CD14-positive monocyte (primary cell): ENCODE data around the gene RTCB. TPM values are rescaled to one million over a fixed set of nuclear protein-coding genes. Genes with fewer than 3 reads are reported as not detected.

Experiments
- DNase-seq, 3 donors: peaks; one replicate each; pipeline ENCODE4 v3.0.0-alpha.2; 2011 to 2022
- H2AFZ ChIP-seq: 2 replicates; pipeline ENCODE4 v1.6.0; 2012; ENCODE audit warnings: mild to moderate bottlenecking, low read depth, low read length, inconsistent platforms; ENCODE audit not compliant: insufficient read depth, poor library complexity, severe bottlenecking
- H3K27ac ChIP-seq, 2 donors: 1 replicate in 1 of 2; 2 replicates in 1 of 2; pipeline ENCODE4 v1.5.1; 2012 to 2013; ENCODE audit warnings: low read length in 2 of 2, control low read depth in 1 of 2, inconsistent platforms in 1 of 2, low read depth in 1 of 2, mild to moderate bottlenecking in 1 of 2
- H3K27me3 ChIP-seq, 2 donors: one replicate each; pipeline versions ENCODE4 v1.6.0 to v1.6.1; 2011 to 2013; ENCODE audit warnings: low read length in 2 of 2; ENCODE audit not compliant: control insufficient read depth in 2 of 2, insufficient read depth in 2 of 2
- H3K36me3 ChIP-seq, 2 donors: replicated peaks in 1 of 2; 1 replicate in 1 of 2; 2 replicates in 1 of 2; pipeline versions ENCODE4 v1.5.1 to v1.6.1; 2012 to 2013; ENCODE audit warnings: low read length in 2 of 2, control low read depth in 1 of 2, inconsistent platforms in 1 of 2, mild to moderate bottlenecking in 1 of 2; ENCODE audit not compliant: insufficient read depth in 2 of 2, control insufficient read depth in 1 of 2
- H3K4me1 ChIP-seq, 2 donors: 1 replicate in 1 of 2; 2 replicates in 1 of 2; pipeline versions ENCODE4 v1.5.1 to v1.6.1; 2012 to 2013; ENCODE audit warnings: low read length in 2 of 2, control low read depth in 1 of 2, inconsistent platforms in 1 of 2, mild to moderate bottlenecking in 1 of 2, moderate library complexity in 1 of 2; ENCODE audit not compliant: insufficient read depth in 2 of 2, control insufficient read depth in 1 of 2
- H3K4me2 ChIP-seq: replicated peaks from 2 replicates; pipeline ENCODE3; 2012; ENCODE audit warnings: low read length, moderate library complexity, mild to moderate bottlenecking; ENCODE audit not compliant: poor library complexity, severe bottlenecking; ENCODE audit errors: extremely low read depth
- H3K4me3 ChIP-seq, 3 experiments: fragments of 200-600 bp in 1 of 3; sonication (generic) in 1 of 3; replicated peaks in 1 of 3; 1 replicate in 2 of 3; 2 replicates in 1 of 3; pipeline ENCODE4 v1.5.1; 2011 to 2013; ENCODE audit warnings: low read length in 3 of 3, mild to moderate bottlenecking in 3 of 3, control low read depth in 2 of 3, low read depth in 2 of 3, inconsistent platforms in 1 of 3, moderate library complexity in 1 of 3
- H3K79me2 ChIP-seq: 2 replicates; pipeline ENCODE4 v1.6.0; 2012; ENCODE audit warnings: mild to moderate bottlenecking, control low read depth, inconsistent platforms, low read length, moderate library complexity; ENCODE audit not compliant: insufficient read depth
- H3K9ac ChIP-seq: 2 replicates; pipeline ENCODE4 v1.6.0; 2017; ENCODE audit warnings: low read length, mild to moderate bottlenecking; ENCODE audit not compliant: insufficient read depth, poor library complexity, severe bottlenecking
- H3K9me3 ChIP-seq, 2 donors: replicated peaks in 1 of 2; 1 replicate in 1 of 2; 2 replicates in 1 of 2; pipeline versions ENCODE4 v1.5.1 to v1.6.1; 2012 to 2013; ENCODE audit warnings: low read length in 2 of 2, control low read depth in 1 of 2; ENCODE audit not compliant: control insufficient read depth in 1 of 2, insufficient read depth in 1 of 2
- H4K20me1 ChIP-seq: 2 replicates; pipeline ENCODE4 v1.6.0; 2012; ENCODE audit warnings: mild to moderate bottlenecking, low read length, control low read depth, moderate library complexity; ENCODE audit not compliant: insufficient read depth
- H3K27ac Mint-ChIP-seq, 7 donors: one replicate each; pipeline ENCODE4 v1.8.0; 2020; ENCODE audit warnings: mild to moderate bottlenecking in 7 of 7, mixed read lengths in 7 of 7, moderate library complexity in 6 of 7, inconsistent platforms in 2 of 7
- H3K27me3 Mint-ChIP-seq, 3 donors: one replicate each; pipeline ENCODE4 v1.8.0; 2021 to 2022; ENCODE audit warnings: low read depth in 3 of 3, mild to moderate bottlenecking in 3 of 3, mixed read lengths in 3 of 3, moderate library complexity in 3 of 3, inconsistent platforms in 1 of 3
- H3K36me3 Mint-ChIP-seq, 2 donors: one replicate each; pipeline ENCODE4 v1.8.0; 2020; ENCODE audit warnings: mixed read lengths in 2 of 2, inconsistent platforms in 1 of 2, mild to moderate bottlenecking in 1 of 2
- H3K4me1 Mint-ChIP-seq: one replicate; pipeline ENCODE4 v1.8.0; 2020; ENCODE audit warnings: mild to moderate bottlenecking, mixed read lengths
- H3K4me3 Mint-ChIP-seq, 2 donors: one replicate each; pipeline ENCODE4 v1.8.0; 2020; ENCODE audit warnings: mild to moderate bottlenecking in 2 of 2, mixed read lengths in 2 of 2, moderate library complexity in 1 of 2
- H3K9me3 Mint-ChIP-seq, 7 donors: one replicate each; pipeline ENCODE4 v1.8.0; 2020 to 2022; ENCODE audit warnings: mixed read lengths in 7 of 7, mild to moderate bottlenecking in 6 of 7, moderate library complexity in 6 of 7, inconsistent platforms in 2 of 7
- CTCF ChIP-seq: fragments of 200-600 bp; IDR thresholded peaks from one replicate; pipeline ENCODE4 v1.8.0; 2022; ENCODE audit warnings: antibody characterized with exemption, mild to moderate bottlenecking
- WGBS: methylation state at CpG from one replicate; pipeline ENCODE4 v1.1.5; 2013; ENCODE audit warnings: missing lambda C conversion rate; ENCODE audit not compliant: insufficient coverage; 5-methylcytosine and 5-hydroxymethylcytosine counted together
- intact Hi-C, 2 donors: fragments of 100-400 bp; cut with micrococcal nuclease; formaldehyde crosslinking; loops; one replicate each; pipeline versions ENCODE4 v1.15.0 to v1.15.1; 2023
- polyA plus RNA-seq, 3 donors: library from polyadenylated mRNA; depleted of rRNA in 1 of 3; unstranded in 2 of 3; stranded (reverse) in 1 of 3; fragments of 300-500 nt in 2 of 3; fragments of >200 nt in 1 of 3; fragmentation: Illumina TruSeq in 2 of 3; gene quantifications; 1 replicate in 2 of 3; 2 replicates in 1 of 3; pipeline ENCODE4 v1.2.3, GENCODE V29; 2012 to 2021

The RTCB gene
- polyA plus RNA-seq, 3 donors = 41.5 to 106 (median 104) TPM

- Mint-ChIP-seq H3K27ac (peak overlapping the region; percentile 86 to 93 (median 89)), H3K4me3 (peak overlapping the region; percentile 96 to 97), H3K4me1 (peaks cover 42% of the 10 kb centered on the region), H3K27me3 (peaks cover 0 to 5% (median 0%) of the 10 kb centered on the region in 3 donors), H3K9me3 (no peaks in the 10 kb centered on the region), H3K36me3 (peaks cover 16 to 17% of the 10 kb centered on the region in 2 donors)
- Histone ChIP-seq H4K20me1 (peaks cover 12% of the 10 kb centered on the region), H3K36me3 (peaks cover 2 to 22% of the 10 kb centered on the region in 2 donors), H2AFZ (peak overlapping the region; percentile 94), H3K27ac (peak overlapping the region; percentile 63 to 93), H3K4me1 (peaks cover 37 to 48% of the 10 kb centered on the region in 2 donors), H3K4me3 (peak overlapping the region; percentile 82 to 98 (median 93)), H3K9ac (peak overlapping the region; percentile 93), H3K9me3 (no peaks in the 10 kb centered on the region), H3K79me2 (peaks cover 43% of the 10 kb centered on the region), H3K27me3 (no peaks in the 10 kb centered on the region), H3K4me2 (peak overlapping the region; percentile 97)
- intact Hi-C loops = loop anchor here (2.0 to 10.0 kb wide), 2 partner anchors 63 kb away; partner anchors contain the start of gene FBXO7 (in 2 of the 2)
- 3% methylated on average over 6 of the region's 12 CpGs for WGBS
- TF ChIP-seq CTCF = no peak
- peak in 2 of 3 donors; percentile 21 to 67 for DNase-seq
Observed at GRCh38 chr22:32411402-32411801, 645 bp downstream of the RTCB start.

GRCh38 chr22:32410459-32410858 lies 1.6 kb downstream of the RTCB start:
- no peak for TF ChIP-seq CTCF
- no peak for DNase-seq
- peaks cover 26 to 27% of the 10 kb centered on the region in 2 donors for H3K36me3 Mint-ChIP-seq
- H3K9me3 ChIP-seq = no peaks in the 10 kb centered on the region
- intact Hi-C loops = loop anchor here (2.0 to 10.0 kb wide), 2 partner anchors 64 kb away; partner anchors contain the start of gene FBXO7 (in 2 of the 2)
- H3K9ac ChIP-seq = peak overlapping the region; percentile 93
- H3K4me1 ChIP-seq = peaks cover 37 to 50% of the 10 kb centered on the region in 2 donors
- peaks cover 43% of the 10 kb centered on the region for H3K4me1 Mint-ChIP-seq
- no peak overlapping the region for H2AFZ ChIP-seq
- H3K4me3 ChIP-seq = peak overlapping the region in 1 of 3 experiments; percentile 98
- no peaks in the 10 kb centered on the region for H3K27me3 Mint-ChIP-seq
- peak overlapping the region; percentile 97 for H3K4me2 ChIP-seq
- peaks cover 43% of the 10 kb centered on the region for H3K79me2 ChIP-seq
- peak overlapping the region in 2 of 7 donors; percentile 18 to 86 for H3K27ac Mint-ChIP-seq
- H3K27me3 ChIP-seq = no peaks in the 10 kb centered on the region
- peaks cover 12% of the 10 kb centered on the region for H4K20me1 ChIP-seq
- no CpG with 5 or more reads among the region's 4 CpGs for WGBS
- H3K4me3 Mint-ChIP-seq = peak overlapping the region in 1 of 2 donors; percentile 97
- peak overlapping the region in 1 of 2 donors; percentile 93 for H3K27ac ChIP-seq
- H3K9me3 Mint-ChIP-seq = no peaks in the 10 kb centered on the region
- peaks cover 11 to 31% of the 10 kb centered on the region in 2 donors for H3K36me3 ChIP-seq
